ENCODE results near the gene PSD4.
A peak's percentile ranks its signal among the peaks of the same experiment; 100 is the strongest.

PSD4 gene

GRCh38 chr2:113203217-113203530, 29.4 kb downstream of the PSD4 start:
- DNase-seq, result no peak

- peak in 51 of 56 donors; percentile 10 to 80 (median 49) for DNase-seq
These were observed 30.2 kb downstream of the PSD4 start for GRCh38 chr2:113203901-113204519.

GRCh38 chr2:113206251-113206650, 32.5 kb downstream of the PSD4 start:
- no peak for DNase-seq

GRCh38 chr2:113207021-113207420, 33.2 kb downstream of the PSD4 start:
- no peak for DNase-seq

- no peak for DNase-seq
These were observed 34.6 kb downstream of the PSD4 start for GRCh38 chr2:113208396-113208795.

GRCh38 chr2:113209011-113209645, 35.4 kb downstream of the PSD4 start:
- DNase-seq, result no peak

- DNase-seq, result no peak
These were observed 35.9 kb downstream of the PSD4 start for GRCh38 chr2:113209646-113210171.

- no peak for DNase-seq
These were observed 37.7 kb downstream of the PSD4 start for GRCh38 chr2:113211226-113212105.

GRCh38 chr2:113212245-113213060, 38.7 kb downstream of the PSD4 start:
- peak in 3 of 56 donors; percentile 16 to 34 (median 19) for DNase-seq

GRCh38 chr2:113213061-113213930, 39.5 kb downstream of the PSD4 start:
- no peak for DNase-seq

GRCh38 chr2:113214141-113214540, 40.4 kb downstream of the PSD4 start:
- no peak for DNase-seq

GRCh38 chr2:113215056-113215455, 41.3 kb downstream of the PSD4 start:
- no peak for DNase-seq

GRCh38 chr2:113216321-113216720, 42.5 kb downstream of the PSD4 start:
- DNase-seq, result no peak

- DNase-seq, result no peak
These were observed 43.2 kb downstream of the PSD4 start for GRCh38 chr2:113216891-113217454.

- no peak for DNase-seq
These were observed 43.9 kb downstream of the PSD4 start for GRCh38 chr2:113217455-113218282.

- peak in 10 of 56 donors; percentile 11 to 42 (median 22) for DNase-seq
These were observed 44.7 kb downstream of the PSD4 start for GRCh38 chr2:113218283-113219091.

- DNase-seq, result no peak
These were observed 45.3 kb downstream of the PSD4 start for GRCh38 chr2:113219092-113219441.

GRCh38 chr2:113219525-113219888, 45.7 kb downstream of the PSD4 start:
- DNase-seq, result no peak

All from nucleus accumbens (tissue), 56 donors.